ENCODE measurements around the gene EML4.

DNA sequence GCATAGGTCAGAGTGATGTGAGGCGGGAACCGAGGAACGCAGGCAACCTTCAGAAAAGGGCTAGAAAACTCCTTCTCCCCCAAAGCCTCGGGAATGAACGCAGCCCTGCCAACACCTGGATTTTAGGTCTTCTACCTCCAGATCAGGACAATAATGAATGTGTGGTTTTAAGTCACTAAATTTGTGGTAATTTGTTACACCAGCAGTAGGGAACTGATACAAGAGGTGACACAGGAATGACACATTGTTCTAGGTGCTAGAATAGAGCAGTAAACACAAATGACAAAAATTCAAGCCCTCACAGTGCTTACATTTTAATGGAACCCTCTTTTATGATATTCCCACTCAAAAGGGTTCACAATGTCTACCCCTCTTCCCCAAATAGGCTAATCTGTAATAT, 39.2 kb upstream of the EML4 start:
- TF ChIP-seq POLR2AphosphoS5 (IDR thresholded peaks at IDR 0.05; ENCODE audit: borderline replicate concordance, low read depth, low read length) (no peak), EZH2 (IDR thresholded peaks at IDR 0.05) (no peak), FOXP2 (optimal IDR thresholded peaks at IDR 0.05; ENCODE audit: control extremely low read depth, extremely low read length, insufficient read depth) (no peak)

Data from SK-N-MC (cell line).